IMR-90 (cell line): Measurements from ENCODE around the gene MYL12B. TPM values are rescaled to one million over a fixed set of nuclear protein-coding genes. Genes with fewer than 3 reads are reported as not detected.

ENCODE experiments used
- ATAC-seq: fragments of 200-7000 bp; cut with Tn5 transposase; 2 replicates; pipeline ENCODE4 v1.9.1; 2020; ENCODE audit warnings: low read depth, mild to moderate bottlenecking, moderate library complexity
- BruUV-seq: library from RNA; stranded (reverse); fragments of 400-500 nt; replicated peaks from 2 replicates; lab custom pipeline; 2021; lab: Mats Ljungman, UMichigan
- CTCF ChIA-PET: fragments of 300-600 bp; formaldehyde crosslinking; extraction: SDS; loops from one replicate; lab custom pipeline; 2021; ENCODE audit warnings: antibody characterized with exemption; lab: Yijun Ruan, JAX
- POLR2A ChIA-PET: fragments of 300-600 bp; sonication (Branson Sonifier 250); formaldehyde crosslinking; loops from one replicate; lab custom pipeline; 2022; ENCODE audit warnings: antibody characterized with exemption; ENCODE audit not compliant: unreplicated experiment; lab: Charles Lee
- DNase-seq: peaks from one replicate; pipeline ENCODE4 v3.0.0; 2013
- H2AFZ ChIP-seq: replicated peaks from 2 replicates; pipeline ENCODE3; 2013; ENCODE audit warnings: low read length, mild to moderate bottlenecking; ENCODE audit not compliant: poor library complexity
- H2AK5ac ChIP-seq: 2 replicates; pipeline ENCODE4 v1.6.1; 2013; ENCODE audit warnings: low read depth, low read length, inconsistent platforms
- H2AK9ac ChIP-seq: replicated peaks from 2 replicates; pipeline ENCODE3; 2013; ENCODE audit warnings: mild to moderate bottlenecking, low read depth, low read length, moderate library complexity; ENCODE audit not compliant: poor library complexity
- H2BK120ac ChIP-seq: 2 replicates; pipeline ENCODE4 v1.6.1; 2013; ENCODE audit warnings: low read depth, low read length, inconsistent platforms
- H2BK15ac ChIP-seq: 3 replicates; pipeline ENCODE4 v1.6.1; 2013; ENCODE audit warnings: low read depth, low read length, inconsistent platforms
- H2BK20ac ChIP-seq: 2 replicates; pipeline ENCODE4 v1.6.1; 2013; ENCODE audit warnings: low read depth, mild to moderate bottlenecking, inconsistent platforms, low read length, moderate library complexity
- H2BK5ac ChIP-seq: 2 replicates; pipeline ENCODE4 v1.6.1; 2013; ENCODE audit warnings: mild to moderate bottlenecking, low read depth, low read length, inconsistent platforms; ENCODE audit not compliant: poor library complexity, severe bottlenecking
- H3K14ac ChIP-seq: replicated peaks from 2 replicates; pipeline ENCODE4 v1.6.1; 2013; ENCODE audit warnings: low read depth, low read length, inconsistent platforms
- H3K18ac ChIP-seq: 2 replicates; pipeline ENCODE4 v1.6.1; 2013; ENCODE audit warnings: low read depth, low read length, control low read depth
- H3K23ac ChIP-seq: 2 replicates; pipeline ENCODE4 v1.6.1; 2013; ENCODE audit warnings: low read depth, low read length, inconsistent platforms
- H3K27ac ChIP-seq: 2 replicates; pipeline ENCODE4 v1.5.1; 2013; ENCODE audit warnings: mild to moderate bottlenecking, control low read depth, low read length; ENCODE audit not compliant: insufficient read depth
- H3K27me3 ChIP-seq: 2 replicates; pipeline ENCODE4 v1.6.1; 2013; ENCODE audit warnings: low read length; ENCODE audit not compliant: control insufficient read depth, insufficient read depth
- H3K36me3 ChIP-seq: 2 replicates; pipeline ENCODE4 v1.6.1; 2013; ENCODE audit warnings: low read length, mixed read lengths; ENCODE audit not compliant: control insufficient read depth, insufficient read depth
- H3K4ac ChIP-seq: 2 replicates; pipeline ENCODE4 v1.6.1; 2013; ENCODE audit warnings: low read depth, low read length, inconsistent platforms
- H3K4me1 ChIP-seq: 2 replicates; pipeline ENCODE4 v1.6.1; 2013; ENCODE audit warnings: low read length, mixed read lengths; ENCODE audit not compliant: control insufficient read depth, insufficient read depth
- H3K4me2 ChIP-seq: 2 replicates; pipeline ENCODE4 v1.6.1; 2013; ENCODE audit warnings: low read depth, mild to moderate bottlenecking, control low read depth, low read length, moderate library complexity
- H3K4me3 ChIP-seq: 2 replicates; pipeline ENCODE4 v1.5.1; 2013; ENCODE audit warnings: low read depth, mild to moderate bottlenecking, control low read depth, low read length, moderate library complexity; ENCODE audit not compliant: insufficient read depth
- H3K56ac ChIP-seq: 2 replicates; pipeline ENCODE4 v1.6.1; 2013; ENCODE audit warnings: low read length, inconsistent platforms; ENCODE audit not compliant: insufficient read depth; ENCODE audit errors: extremely low read depth
- H3K79me1 ChIP-seq, 2 experiments: 2 replicates each; pipeline ENCODE4 v1.6.1; 2013; ENCODE audit warnings: low read length in 2 of 2, inconsistent platforms in 1 of 2, low read depth in 1 of 2
- H3K9ac ChIP-seq: 2 replicates; pipeline ENCODE4 v1.6.1; 2013; ENCODE audit warnings: low read depth, low read length, control low read depth
- H3K9me1 ChIP-seq: 2 replicates; pipeline ENCODE4 v1.6.1; 2013; ENCODE audit warnings: low read length, inconsistent platforms; ENCODE audit not compliant: insufficient read depth
- H3K9me3 ChIP-seq: 2 replicates; pipeline ENCODE4 v1.6.1; 2013; ENCODE audit warnings: low read length; ENCODE audit not compliant: control insufficient read depth, insufficient read depth
- H4K20me1 ChIP-seq: 2 replicates; pipeline ENCODE4 v1.6.1; 2013; ENCODE audit warnings: low read length, inconsistent platforms; ENCODE audit not compliant: insufficient read depth
- H4K5ac ChIP-seq: 2 replicates; pipeline ENCODE4 v1.6.1; 2013; ENCODE audit warnings: mild to moderate bottlenecking, low read depth, low read length, control low read depth
- H4K8ac ChIP-seq, 2 experiments: 2 replicates each; pipeline ENCODE4 v1.6.1; 2013; ENCODE audit warnings: low read depth in 2 of 2, low read length in 2 of 2, control low read depth in 1 of 2, inconsistent platforms in 1 of 2
- H4K91ac ChIP-seq: 2 replicates; pipeline ENCODE4 v1.6.1; 2013; ENCODE audit warnings: low read depth, low read length, inconsistent platforms; ENCODE audit not compliant: insufficient read depth
- BHLHE40 ChIP-seq: fragments of 150-350 bp; IDR thresholded peaks from 2 replicates; pipeline ENCODE4 v1.6.1; 2016; ENCODE audit warnings: mild to moderate bottlenecking, low read depth, low read length
- CHD1 ChIP-seq: IDR thresholded peaks from 2 replicates; pipeline ENCODE4 v1.6.1; 2012; ENCODE audit warnings: low read depth, low read length, improper control_type of control experiment
- MAZ ChIP-seq: IDR thresholded peaks from 2 replicates; pipeline ENCODE4 v1.6.1; 2012; ENCODE audit warnings: low read depth, mild to moderate bottlenecking, low read length, improper control_type of control experiment, moderate library complexity, borderline replicate concordance
- NFE2L2 ChIP-seq: fragments of 150-350 bp; IDR thresholded peaks from 2 replicates; pipeline ENCODE4 v1.6.1; 2016; ENCODE audit warnings: low read depth, mild to moderate bottlenecking, low read length
- POLR2A ChIP-seq: IDR thresholded peaks from 2 replicates; pipeline ENCODE4 v1.6.1; 2012; ENCODE audit warnings: mild to moderate bottlenecking, low read depth, low read length
- RFX5 ChIP-seq: IDR thresholded peaks from 2 replicates; pipeline ENCODE4 v1.8.0; 2012; ENCODE audit warnings: low read depth, mild to moderate bottlenecking, low read length, moderate library complexity
- SMC3 ChIP-seq: fragments of 150-350 bp; IDR thresholded peaks from 2 replicates; pipeline ENCODE4 v1.6.1; 2016; ENCODE audit warnings: low read depth, mild to moderate bottlenecking, antibody characterized with exemption, low read length, moderate library complexity
- WGBS, 2 experiments: methylation state at CpG; one replicate each; pipeline versions ENCODE4 v1.1.5 to v1.1.7; 2013; ENCODE audit warnings: missing lambda C conversion rate in 2 of 2; ENCODE audit not compliant: insufficient read length in 1 of 2; ENCODE audit errors: extremely low coverage in 2 of 2; 5-methylcytosine and 5-hydroxymethylcytosine counted together
- dilution Hi-C: fragments of 300-500 bp; cut with HindIII; formaldehyde crosslinking; loops from one replicate; pipeline ENCODE4 v1.14.3; 2018; ENCODE audit warnings: low sequenced_read_pairs; ENCODE audit not compliant: unreplicated experiment
- in situ Hi-C: fragments of 300-500 bp; cut with MboI; formaldehyde crosslinking; loops from 3 replicates; pipeline ENCODE4 v1.14.3; 2019; ENCODE audit warnings: low sequenced_read_pairs, inconsistent platforms, mixed read lengths
- intact Hi-C: fragments of 100-400 bp; cut with micrococcal nuclease; formaldehyde crosslinking; loops from 2 replicates; pipeline ENCODE4 v1.10.0; 2022
- polyA plus RNA-seq, 3 experiments: library from polyadenylated mRNA; depleted of rRNA; stranded (reverse); fragments of >200 nt; gene quantifications; 2 replicates each; pipeline ENCODE4 v1.2.3, GENCODE V29; 2012; ENCODE audit warnings: low replicate concordance in 1 of 3
- total RNA-seq: library from RNA; depleted of rRNA; stranded (reverse); fragments of >200 nt; gene quantifications from 2 replicates; pipeline ENCODE4 v1.2.3, GENCODE V29; 2012
- TF ChIP-seq, protein P1 (sequence below): conservative IDR thresholded peaks from 2 replicates; pipeline ENCODE4 v1.5.1; 2012; ENCODE audit warnings: mild to moderate bottlenecking, low read depth, low read length, improper control_type of control experiment
- TF ChIP-seq, protein P2 (sequence below): fragments of 150-350 bp; IDR thresholded peaks from 2 replicates; pipeline ENCODE4 v1.6.1; 2016; ENCODE audit warnings: low read depth, mild to moderate bottlenecking, low read length, moderate library complexity, borderline replicate concordance
- TF ChIP-seq, protein P3 (sequence below): fragments of 150-350 bp; IDR thresholded peaks from 2 replicates; pipeline ENCODE4 v1.6.1; 2017; ENCODE audit warnings: mild to moderate bottlenecking, antibody characterized with exemption, low read length, low read depth

MYL12B gene
- total and polyA plus RNA-seq, 2 of the 4 experiments (the other 2 are of a cell fraction), result 692 to 816 TPM

DNA sequence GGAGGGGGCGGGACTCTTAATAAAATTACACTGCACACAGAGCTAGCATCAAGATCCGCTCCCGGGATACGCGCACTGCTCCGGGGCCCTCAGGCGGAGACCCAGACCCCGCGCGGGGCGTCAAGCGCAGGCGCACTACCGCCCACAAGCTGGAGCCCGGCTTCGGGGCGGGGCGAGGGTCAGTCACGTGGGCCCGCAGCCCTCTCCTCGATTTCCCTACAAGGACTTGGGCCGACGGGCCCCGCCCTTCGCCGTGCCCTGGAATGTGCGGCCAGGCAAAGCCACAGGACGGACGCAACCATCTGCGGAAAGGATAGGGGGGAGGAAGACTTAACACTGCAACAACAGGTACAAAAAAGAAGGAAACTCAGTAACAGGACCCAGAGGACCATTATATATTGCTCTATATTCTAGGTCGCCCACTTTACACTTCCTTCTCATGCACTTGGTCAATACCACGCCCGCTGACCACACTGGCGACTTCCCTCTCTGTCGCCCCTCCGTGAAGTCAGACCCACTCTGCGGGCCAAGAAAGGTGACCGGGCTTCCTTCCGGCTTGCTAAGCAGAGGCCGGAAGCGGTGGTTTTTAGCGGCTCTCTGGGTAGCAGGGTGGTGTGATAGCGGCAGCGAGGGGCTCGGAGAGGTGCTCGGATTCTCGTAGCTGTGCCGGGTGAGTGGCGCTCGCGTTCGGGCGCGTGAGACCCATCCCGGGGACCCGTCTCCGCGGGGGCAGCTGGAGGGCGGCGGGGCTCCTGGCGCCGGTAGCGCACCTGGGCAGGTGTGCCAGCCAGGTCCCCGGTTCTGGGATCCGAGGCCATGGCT lies 14.5 kb upstream of the MYL12B start, which contains the start of gene MYL12A:
Gene MYL12A (plus strand): TSS at position 562 of the 822 bp plus-strand sequence. CDS start 5,447 bp downstream, outside the sequence.
- Histone ChIP-seq H3K27me3 (no peaks in the 10 kb centered on the region), H3K4ac (peak within 1 kb of the TSS; percentile 95), H3K9me1 (no peaks in the 10 kb centered on the region), H3K4me3 (peak within 1 kb of the TSS; percentile 84), H2AK9ac (peak within 1 kb of the TSS; percentile 98), H3K14ac (peak within 1 kb of the TSS; percentile 94), H3K36me3 (peaks cover 3% of the 10 kb centered on the region), H3K18ac (peak within 1 kb of the TSS; percentile 100), H3K79me1 (peaks cover 7 to 18% of the 10 kb centered on the region in 2 experiments; a peak in 2 of 4 replicates), H3K56ac (peak within 1 kb of the TSS; percentile 100), H3K4me1 (peaks cover 6% of the 10 kb centered on the region; the same call in 1 of the 2 replicates), H3K4me2 (peak within 1 kb of the TSS; percentile 90), H2AFZ (peak within 1 kb of the TSS; percentile 90), H3K9ac (peak within 1 kb of the TSS; percentile 100), H3K27ac (peak within 1 kb of the TSS; percentile 97), H2BK120ac (peak within 1 kb of the TSS; percentile 99), H2BK15ac (peak within 1 kb of the TSS; percentile 93), H4K91ac (peak within 1 kb of the TSS; percentile 97), H4K5ac (peak within 1 kb of the TSS; percentile 99), H3K9me3 (peaks cover 4% of the 10 kb centered on the region; the same call in 1 of the 2 replicates), H2BK5ac (peak within 1 kb of the TSS; percentile 97), H2BK20ac (peak within 1 kb of the TSS; percentile 99), H3K23ac (peak within 1 kb of the TSS; percentile 99), H4K20me1 (peaks cover 16% of the 10 kb centered on the region; the same call in 1 of the 2 replicates), H2AK5ac (peak within 1 kb of the TSS; percentile 95), H4K8ac (peak within 1 kb of the TSS; percentile 81 to 98)
- intact Hi-C loops (loop anchor here (1.0 to 10.0 kb wide), 5 partner anchors 235 to 676 kb away; partner anchors contain the start of genes LPIN2, METTL4 and NDC80), dilution Hi-C loops (no loop called here), in situ Hi-C loops (loop anchor here (5.0 kb wide), 1 partner anchor 310 kb away; no protein-coding TSS in a partner anchor)
- ChIA-PET POLR2A (interaction anchor here (0.6 to 0.9 kb wide), 5 partner anchors 13 to 467 kb away, joined by 3 read pairs; no protein-coding TSS in a partner anchor), CTCF (interaction anchor here (0.9 to 1.7 kb wide), 2 partner anchors 79 to 674 kb away, joined by 3 read pairs; no protein-coding TSS in a partner anchor)
- no TSS peak for BruUV-seq
- DNase-seq (peak; percentile 98), ATAC-seq (peak; percentile 82)
- 2% methylated on average over 6 of the region's 65 CpGs; no CpG with 5 or more reads in 1 of the 2 experiments for WGBS, 2 experiments
- peak; percentile 92; the same call in 1 of the 2 replicates for TF ChIP-seq CHD1
- TF ChIP-seq MAZ, result peak; percentile 79; the same call in 1 of the 2 replicates
- peak; percentile 97 for TF ChIP-seq POLR2A
- TF ChIP-seq, protein P1, sequence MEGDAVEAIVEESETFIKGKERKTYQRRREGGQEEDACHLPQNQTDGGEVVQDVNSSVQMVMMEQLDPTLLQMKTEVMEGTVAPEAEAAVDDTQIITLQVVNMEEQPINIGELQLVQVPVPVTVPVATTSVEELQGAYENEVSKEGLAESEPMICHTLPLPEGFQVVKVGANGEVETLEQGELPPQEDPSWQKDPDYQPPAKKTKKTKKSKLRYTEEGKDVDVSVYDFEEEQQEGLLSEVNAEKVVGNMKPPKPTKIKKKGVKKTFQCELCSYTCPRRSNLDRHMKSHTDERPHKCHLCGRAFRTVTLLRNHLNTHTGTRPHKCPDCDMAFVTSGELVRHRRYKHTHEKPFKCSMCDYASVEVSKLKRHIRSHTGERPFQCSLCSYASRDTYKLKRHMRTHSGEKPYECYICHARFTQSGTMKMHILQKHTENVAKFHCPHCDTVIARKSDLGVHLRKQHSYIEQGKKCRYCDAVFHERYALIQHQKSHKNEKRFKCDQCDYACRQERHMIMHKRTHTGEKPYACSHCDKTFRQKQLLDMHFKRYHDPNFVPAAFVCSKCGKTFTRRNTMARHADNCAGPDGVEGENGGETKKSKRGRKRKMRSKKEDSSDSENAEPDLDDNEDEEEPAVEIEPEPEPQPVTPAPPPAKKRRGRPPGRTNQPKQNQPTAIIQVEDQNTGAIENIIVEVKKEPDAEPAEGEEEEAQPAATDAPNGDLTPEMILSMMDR, result no peak
- TF ChIP-seq, protein P2, sequence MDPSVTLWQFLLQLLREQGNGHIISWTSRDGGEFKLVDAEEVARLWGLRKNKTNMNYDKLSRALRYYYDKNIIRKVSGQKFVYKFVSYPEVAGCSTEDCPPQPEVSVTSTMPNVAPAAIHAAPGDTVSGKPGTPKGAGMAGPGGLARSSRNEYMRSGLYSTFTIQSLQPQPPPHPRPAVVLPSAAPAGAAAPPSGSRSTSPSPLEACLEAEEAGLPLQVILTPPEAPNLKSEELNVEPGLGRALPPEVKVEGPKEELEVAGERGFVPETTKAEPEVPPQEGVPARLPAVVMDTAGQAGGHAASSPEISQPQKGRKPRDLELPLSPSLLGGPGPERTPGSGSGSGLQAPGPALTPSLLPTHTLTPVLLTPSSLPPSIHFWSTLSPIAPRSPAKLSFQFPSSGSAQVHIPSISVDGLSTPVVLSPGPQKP, result no peak
- TF ChIP-seq, protein P3, sequence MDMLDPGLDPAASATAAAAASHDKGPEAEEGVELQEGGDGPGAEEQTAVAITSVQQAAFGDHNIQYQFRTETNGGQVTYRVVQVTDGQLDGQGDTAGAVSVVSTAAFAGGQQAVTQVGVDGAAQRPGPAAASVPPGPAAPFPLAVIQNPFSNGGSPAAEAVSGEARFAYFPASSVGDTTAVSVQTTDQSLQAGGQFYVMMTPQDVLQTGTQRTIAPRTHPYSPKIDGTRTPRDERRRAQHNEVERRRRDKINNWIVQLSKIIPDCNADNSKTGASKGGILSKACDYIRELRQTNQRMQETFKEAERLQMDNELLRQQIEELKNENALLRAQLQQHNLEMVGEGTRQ, result peak; percentile 97
- no peak for TF ChIP-seq RFX5
- peak; percentile 98 for TF ChIP-seq BHLHE40
- TF ChIP-seq NFE2L2, result no peak
- no peak for TF ChIP-seq SMC3
